Endometrium (tissue), 2 donors: Measurements from ENCODE around the gene DIS3L2.
"Not testable (repeated sequence)": the region's sequence is repeated elsewhere in the genome, so short reads cannot be mapped to it uniquely, and the experiment has no call there.

ENCODE experiments used
- FAIRE-seq: peaks from 2 replicates; lab custom pipeline; 2012; peaks lifted over from hg19 to GRCh38; lab: Jason Lieb, UNC
- donor health status: control.
- donor health status: control.

Gene DIS3L2

DNA sequence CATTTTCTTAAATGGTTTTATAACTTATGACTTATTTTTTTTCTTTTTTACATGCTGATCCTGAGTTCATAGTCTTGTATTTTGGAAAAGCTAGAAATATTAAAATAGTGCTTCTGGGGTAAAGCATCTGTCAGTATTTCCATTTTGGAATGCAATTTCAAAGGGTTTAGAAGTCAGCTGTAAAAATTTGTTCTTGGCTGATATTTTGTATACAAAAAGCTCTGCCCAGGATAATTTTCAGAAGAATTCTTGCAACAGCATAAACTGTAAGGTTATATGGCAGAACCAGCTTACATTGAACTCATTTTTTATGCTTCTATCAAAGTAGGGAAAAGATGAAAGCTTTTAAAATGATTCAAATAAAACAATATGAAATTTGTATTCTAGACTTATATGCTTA lies 97.4 kb downstream of the DIS3L2 start:
- no peak for FAIRE-seq

DNA sequence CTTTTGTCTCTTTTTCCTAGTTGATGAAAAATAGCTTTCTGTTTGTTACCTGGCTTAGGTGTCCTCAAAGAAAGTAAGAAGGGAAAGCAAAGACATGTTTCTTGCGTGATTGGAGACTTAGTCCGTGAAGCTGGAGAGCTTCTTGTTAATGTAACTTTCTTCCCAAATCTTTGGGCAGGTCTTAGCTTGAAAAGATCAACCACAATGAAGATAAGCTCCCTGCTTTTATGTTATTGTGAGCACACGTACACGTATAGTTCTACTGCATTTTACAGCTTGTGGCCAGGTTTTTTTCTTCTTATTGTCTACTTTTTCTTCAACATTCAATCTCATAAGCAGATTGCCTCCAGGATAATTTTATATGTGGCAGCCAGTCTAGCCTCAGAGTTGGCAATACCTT lies 99.8 kb downstream of the DIS3L2 start:
- FAIRE-seq, result no peak

DNA sequence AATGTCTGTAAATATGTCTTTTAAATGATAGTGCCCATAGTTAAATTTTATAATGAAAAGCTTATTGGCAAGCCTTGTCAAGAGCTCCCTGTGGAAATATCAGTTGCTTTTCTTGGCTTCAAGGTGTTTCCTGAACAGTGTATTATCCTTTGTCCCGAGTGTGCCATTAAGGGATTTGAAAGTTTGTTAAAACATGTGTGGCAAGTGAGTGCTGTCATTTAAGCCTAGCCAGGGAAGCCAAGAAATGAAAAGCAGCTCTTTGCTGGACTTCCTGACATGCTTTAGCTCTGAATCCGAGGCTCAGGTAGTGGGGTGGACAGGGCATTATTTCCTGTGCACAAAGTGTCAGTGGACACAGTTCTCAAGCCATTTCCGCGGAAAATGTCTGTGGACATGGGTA lies 111.5 kb downstream of the DIS3L2 start:
- FAIRE-seq, result no peak

DNA sequence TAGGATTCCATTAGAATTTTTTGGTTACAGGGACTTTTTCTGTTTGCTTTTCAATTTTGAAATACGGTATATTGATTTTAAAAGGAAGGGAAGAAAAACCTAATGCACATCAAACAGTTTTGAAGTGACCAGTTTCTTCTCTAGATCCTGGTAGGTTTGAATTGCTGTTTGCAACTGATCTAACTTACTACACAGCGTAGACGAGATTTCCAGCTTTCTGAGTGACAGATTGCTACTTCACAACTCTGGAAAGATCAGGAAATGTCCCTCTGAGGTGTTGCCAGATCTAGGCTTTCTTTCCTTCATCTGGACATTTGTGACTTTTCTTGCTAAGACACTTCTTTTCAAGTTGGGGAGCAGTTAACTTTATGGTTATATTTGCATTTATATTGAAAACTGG lies 112.2 kb downstream of the DIS3L2 start:
- FAIRE-seq, result no peak

DNA sequence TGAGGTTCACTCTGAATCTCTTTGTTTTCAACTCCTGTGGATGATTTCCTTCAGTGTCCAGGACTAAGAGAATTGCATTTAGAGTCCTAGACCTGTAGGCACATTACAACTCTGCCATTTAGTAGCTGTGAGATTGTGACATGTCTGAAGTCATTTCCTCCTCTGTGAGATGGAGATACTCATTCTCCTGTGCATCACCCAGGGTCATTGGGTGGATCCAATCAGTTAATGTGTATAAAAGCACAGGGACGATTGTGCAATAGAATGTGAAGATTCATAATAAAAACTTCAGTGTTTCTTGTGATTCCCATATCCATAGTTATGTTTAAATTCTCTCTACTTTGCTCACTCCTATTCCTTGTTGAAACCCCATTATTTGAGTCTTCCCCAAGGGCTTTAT lies 113.6 kb downstream of the DIS3L2 start:
- no peak for FAIRE-seq

DNA sequence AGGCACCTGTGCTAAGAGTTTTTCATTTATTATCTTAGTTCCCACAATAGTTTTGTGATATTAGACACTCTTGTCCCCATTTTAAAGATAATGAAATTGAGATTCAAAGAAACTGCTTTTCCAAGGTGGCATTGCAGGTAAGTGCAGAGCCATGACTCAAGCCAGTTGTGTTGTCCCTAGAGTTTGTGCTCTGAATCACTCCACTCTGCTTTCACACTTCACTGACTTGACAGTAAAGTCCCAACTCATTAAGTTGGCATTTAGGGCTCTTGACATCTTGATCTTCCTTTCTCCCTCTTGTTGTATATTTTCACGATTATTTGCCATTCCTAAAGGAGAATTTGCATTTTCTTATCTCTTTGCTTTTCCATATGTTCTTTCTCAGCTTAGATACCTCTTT lies 114.3 kb downstream of the DIS3L2 start:
- FAIRE-seq, result no peak

DNA sequence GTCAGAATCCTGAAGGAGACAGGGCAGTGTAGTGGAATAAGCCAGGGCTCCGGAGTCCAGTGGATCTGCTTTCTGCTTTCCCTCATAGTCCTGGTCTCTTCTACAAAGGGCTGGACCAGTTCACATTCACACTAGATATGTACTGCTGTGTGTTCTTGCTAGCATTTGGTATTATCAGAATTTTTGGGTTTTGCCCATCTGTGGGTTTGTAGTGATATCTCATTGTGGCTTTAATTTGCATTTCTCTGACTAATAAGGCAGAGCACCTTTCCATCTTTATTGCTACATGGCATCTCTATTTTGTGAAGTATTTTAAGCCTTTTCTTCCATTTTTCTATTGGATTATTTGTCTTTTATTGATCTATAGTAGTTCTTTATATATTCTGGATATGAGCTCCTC lies 114.8 kb downstream of the DIS3L2 start:
- no peak for FAIRE-seq

DNA sequence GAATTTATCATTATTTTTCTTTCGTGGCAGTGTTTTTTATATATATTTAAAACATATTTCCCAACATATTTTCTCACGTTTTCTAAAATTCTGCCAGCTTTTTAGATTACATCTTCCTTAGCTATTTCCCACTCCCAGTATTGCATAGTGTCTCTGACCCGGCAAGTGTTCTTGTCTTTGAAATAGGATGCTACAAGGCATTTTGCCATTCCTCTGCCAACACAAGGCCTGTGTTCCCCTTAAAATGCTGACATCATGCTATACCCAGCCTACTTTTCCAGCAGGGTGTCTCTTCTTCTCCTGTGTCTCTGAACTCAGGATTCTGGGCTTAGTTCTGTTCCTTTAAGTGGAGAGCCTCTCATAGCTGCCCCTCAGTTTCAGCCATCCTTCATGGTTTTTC lies 115.2 kb downstream of the DIS3L2 start:
- FAIRE-seq, result no peak

DNA sequence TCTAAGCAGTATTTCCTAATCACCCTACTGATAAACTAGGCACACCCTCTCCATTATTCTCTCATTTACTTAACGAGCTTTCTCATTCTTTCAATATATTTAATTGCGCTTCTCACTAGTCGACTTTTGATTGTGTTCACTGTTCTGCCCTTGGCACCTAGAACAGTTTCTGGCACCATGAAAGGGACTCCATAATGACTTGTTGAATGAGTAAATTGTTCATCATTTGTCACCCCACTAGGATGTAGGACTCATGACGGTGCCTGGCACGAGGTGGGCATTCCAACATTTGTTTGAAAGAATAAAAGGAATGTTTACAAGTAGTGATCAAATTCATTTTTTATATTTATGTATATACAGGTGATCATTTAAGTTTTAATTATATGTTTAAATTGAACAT lies 123.7 kb downstream of the DIS3L2 start:
- no peak for FAIRE-seq

DNA sequence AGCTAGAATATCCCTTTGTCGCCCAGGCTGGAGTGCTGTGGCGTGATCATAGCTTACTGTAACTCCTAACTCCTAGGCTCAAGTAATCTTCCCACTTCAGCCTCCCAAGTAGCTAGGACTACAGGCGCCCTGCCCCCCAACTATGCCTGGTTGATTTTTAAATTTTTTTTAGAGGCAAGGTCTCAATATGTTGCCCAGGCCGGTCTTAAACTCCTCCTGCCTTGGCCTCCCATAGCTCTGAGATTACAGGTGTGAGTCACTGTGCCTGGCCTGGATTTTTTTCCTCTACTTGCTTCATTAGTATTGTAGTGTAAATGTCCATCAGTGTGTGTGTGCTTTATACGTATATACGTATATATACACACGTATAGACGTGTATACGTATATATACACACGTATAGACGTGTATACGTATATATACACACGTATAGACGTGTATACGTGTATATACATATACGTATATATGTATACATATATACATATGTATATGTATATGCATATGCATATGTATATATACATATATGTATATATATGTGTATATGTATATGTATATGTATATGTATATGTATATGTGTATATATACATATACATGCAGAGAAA lies 124.4 kb downstream of the DIS3L2 start:
- no peak for FAIRE-seq

DNA sequence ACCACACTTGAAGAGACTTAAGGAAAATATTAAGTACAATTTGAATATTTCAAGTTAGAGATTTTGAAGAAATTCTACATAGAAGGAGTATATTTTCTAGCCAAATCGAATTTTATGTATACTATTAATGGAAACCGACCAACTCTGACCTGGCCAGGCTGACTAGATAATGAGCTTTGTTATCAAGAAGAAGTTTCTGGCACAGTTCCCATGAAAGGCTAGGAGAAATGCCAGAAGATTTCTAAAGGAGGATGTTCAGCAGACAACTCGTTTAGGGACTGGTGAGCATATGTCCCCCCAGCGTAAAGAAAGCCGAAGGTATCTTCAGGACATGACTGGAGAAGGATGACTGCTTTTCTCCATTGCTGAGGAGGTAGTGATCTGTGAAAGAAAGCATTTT lies 127.3 kb downstream of the DIS3L2 start:
- FAIRE-seq, result no peak

DNA sequence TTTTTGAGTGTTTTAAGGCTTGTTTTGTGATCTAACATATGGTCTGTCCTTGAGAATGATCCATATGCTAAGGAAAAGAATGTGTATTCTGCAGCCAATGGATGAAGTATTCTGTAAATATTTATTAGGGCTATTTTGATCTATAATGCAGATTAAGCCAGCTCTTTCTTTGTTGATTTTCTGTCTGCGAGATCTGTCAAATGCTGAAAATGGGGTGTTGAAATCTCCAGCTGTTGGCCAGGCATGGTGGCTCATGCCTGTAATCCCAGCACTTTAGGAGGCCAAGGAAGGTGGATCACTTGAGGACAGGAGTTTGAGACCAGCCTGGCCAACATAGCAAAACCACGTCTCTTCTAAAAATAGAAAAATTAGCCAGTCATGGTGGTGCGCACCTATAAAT lies 132.7 kb downstream of the DIS3L2 start:
- FAIRE-seq, result no peak

DNA sequence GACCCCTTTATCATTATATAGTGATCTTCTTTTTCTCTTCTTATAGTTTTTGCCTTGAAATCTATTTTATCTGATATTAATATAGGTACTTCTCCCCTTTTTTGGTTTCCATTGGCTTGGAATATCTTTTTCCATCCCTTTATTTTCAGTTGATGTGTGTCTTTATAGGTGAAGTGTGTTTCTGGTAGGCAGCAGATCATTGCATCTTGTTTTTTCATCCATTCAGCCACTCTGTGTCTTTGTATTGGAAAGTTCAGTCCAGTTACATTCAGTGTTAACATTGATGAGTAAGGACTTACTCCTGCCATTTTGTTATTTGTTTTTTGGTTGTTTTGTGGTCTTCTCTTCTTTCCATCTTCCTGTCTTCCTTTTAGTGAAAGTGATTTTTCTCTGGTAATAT lies 133.4 kb downstream of the DIS3L2 start:
- no peak for FAIRE-seq

DNA sequence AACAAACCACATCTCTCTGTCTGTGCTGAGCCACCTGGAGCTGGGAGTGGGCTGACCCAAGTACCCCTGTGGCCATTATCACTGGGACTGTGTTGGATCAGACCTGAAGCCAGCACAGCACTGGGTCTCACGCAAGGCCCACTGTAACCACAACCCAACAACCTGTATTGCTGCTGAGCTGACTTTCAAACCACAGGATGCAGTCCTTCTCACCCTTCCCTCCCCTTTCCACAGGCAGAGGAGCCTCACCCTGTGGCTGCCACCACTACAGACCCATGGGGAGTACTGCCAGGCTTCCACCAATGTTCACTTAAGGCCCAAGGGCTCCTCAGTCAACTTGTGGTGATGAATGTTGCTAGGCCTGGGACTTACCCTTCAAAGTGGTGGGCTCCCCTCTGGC lies 135.7 kb downstream of the DIS3L2 start:
- no peak for FAIRE-seq

DNA sequence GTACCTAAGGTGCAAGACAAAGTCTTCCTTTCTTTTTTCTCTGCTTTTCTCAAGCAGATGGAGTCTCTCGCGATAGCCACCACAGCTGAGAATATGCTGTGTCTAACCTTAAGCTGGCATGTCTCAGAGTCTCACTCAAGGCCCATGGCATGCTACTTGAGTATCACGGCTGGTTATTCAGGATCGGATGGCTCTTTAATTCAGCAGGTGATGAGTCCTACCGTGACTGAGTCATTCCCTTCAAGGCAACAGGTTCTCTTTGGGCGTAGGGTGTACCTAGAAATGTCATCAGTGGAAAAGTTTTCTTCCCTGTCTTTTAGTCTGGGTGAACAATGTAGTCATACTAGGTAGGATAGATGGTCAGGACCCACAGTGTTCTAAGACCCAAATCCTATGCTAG lies 136.2 kb downstream of the DIS3L2 start:
- no peak for FAIRE-seq

DNA sequence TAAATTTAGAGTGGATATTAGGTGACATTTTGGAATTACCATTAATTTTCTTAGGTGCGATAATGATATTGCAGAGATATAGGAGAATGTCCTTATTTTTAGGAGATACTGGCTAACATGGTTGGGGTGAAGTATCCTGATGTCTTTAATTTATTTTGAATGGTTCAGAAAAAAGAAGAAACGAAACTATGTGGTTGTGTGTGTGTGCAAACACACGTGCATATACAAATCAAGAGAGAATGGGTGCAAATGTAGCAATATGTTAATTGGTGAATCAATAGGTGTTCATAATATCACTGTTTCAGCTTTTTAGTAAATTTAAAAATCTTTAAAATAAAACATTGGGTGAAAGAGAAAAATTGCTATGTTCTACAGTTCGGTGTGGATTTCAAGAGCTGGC lies 140.9 kb downstream of the DIS3L2 start:
- FAIRE-seq, result no peak

DNA sequence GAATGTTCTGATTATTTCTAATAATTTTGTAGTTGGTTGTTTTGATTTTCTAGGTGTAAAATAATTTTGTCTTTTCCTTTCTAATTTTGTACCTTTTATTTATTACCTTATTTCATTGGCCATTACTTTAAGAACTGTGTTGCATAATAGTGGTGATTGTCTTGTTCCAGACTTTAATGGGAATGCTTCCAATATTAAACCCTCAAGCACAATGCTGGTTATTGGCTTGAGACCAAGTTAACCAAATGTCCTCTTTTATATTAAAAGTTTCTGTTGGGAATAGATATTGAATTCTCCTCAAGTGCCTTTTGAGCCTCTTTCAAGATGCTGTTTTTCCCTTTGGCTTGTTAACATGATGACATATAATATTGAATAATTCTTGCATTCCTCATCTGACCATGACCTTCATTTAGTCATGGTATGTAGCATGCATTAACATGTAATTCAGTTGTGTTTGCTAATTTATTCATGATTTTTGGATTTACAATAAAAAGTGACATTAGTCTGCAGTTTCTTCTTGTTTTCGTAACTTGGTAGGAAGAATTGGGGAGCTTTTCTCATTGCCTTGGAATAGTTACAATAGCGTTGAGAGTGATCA lies 141.7 kb downstream of the DIS3L2 start:
- FAIRE-seq, result peak; percentile 72

DNA sequence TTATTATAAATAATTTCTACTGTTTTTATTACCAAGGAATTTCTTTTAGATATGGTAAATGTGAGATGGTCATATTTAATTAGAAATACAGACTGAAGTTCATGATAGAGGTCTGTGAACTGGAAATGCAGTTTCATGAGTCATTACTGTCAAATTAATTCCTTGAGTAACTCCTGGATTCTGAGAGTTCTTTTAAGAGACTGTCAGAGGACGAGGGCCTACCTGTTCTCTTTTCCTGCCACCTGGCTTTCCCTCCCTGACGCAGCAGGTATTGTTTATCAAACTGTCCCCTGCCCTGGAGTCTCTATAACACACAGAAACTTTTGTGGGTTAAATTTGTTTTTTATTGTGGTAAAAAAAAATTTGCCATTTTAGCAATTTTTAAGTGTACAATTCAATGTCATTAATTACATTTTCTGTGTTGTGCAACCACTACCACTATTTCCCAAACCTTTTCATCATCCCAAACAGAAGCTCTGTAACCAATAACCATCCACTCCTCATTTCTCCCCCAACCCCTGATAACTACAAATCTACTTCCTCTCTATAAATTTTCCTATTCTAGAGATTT lies 142.6 kb downstream of the DIS3L2 start:
- FAIRE-seq, result no peak

DNA sequence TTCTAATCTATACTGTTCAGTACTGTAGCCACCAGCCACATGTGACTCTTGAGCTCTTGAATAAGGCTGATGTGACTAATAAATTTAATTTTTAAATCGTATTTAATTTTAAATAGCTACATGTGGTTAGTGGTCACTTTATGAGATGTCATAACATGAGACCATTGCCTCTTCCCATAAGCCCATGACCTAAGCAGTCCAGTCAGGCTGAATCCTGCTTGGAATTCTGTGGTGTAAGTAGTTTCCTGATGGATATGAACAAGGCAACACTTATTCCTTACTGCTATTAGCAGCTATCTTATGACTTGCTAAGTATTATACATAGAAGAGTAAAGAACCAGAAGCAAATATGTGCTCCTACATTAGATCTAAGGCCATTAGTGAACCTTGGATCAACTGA lies 150.0 kb downstream of the DIS3L2 start:
- FAIRE-seq, result no peak

DNA sequence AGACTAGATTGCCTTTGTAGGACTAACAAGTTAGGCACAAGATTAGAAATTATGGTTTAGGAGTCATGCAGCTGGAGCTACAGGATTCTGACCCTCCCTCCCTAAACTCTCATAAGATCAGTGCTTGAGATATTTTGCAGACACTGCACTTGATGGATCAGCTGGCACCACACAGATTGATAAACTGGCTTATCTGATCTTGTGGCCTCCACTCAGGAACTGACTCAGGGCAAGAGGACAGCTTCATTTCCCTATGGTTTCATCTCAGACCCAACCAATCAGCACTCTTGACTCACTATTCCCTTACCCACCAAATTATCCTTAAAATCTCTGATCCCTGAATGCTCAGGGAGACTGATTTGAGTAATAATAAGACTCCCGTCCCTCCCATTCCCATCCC lies 152.3 kb downstream of the DIS3L2 start:
- FAIRE-seq, result no peak

DNA sequence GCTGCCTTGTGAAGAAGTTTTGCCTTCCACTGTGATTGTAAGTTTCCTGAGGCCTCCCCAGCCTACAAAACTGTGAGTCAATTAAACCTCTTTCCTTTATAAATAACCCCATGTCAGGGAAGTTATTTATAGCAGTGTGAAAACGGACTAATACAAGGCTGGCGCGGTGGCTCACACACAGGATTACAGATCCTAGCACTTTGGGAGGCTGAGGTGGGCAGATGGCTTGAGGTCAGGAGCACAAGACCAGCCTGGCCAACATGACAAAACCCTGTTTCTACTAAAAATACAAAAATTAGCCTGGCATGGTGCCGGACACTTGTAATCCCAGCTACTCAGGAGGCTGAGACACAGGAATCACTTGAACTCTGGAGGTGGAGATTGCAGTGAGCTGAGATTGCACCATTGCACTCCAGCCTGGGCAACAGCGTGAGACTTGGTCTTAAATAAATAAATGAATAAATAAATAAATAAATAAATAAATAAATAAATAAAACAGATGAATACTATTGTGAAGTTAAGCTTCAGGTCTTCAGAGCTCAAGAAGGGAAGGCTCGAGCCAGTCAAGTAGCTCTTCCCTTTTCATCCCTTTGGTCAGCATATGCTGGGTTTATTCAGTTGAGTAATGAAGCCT lies 154.3 kb downstream of the DIS3L2 start:
- FAIRE-seq, result not testable (repeated sequence)

DNA sequence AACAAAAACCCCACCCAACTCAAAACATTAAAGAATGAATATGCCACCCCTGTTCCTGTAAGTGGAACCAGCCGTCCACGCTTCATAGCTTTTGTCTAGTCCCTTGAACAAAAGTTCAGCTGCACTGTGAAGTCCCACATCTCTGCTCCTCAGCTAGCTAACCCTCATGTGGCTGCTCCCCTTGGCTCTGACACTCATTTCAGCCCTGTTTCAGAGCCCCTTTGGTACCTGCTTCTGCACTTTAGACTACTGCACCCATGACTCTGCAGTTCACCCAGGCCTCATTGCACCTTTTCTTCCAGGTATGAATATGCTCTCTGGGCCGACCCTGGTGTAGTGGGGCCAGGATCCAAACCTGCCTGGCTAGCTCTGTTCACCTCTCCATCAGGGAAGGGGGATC lies 155.3 kb downstream of the DIS3L2 start:
- FAIRE-seq, result no peak

DNA sequence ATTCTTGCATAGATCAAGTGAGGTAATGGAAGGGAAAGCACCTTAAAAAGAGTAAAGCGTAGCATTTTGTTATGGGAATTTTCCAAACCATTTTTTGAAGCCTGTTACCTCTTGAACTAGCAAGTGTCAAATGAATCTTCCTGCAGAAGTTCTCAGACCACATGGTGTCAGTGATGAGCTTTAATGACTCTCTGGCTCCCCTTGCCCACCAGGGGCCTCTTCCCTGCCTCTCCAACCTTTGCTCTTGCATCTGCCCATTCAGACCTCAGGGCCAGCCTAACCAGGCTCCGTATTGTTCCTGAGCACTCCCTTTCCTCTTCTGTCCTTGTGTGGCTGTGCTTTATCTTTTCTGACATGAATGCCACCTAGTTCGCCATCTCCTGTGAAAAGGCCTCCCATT lies 155.9 kb downstream of the DIS3L2 start:
- no peak for FAIRE-seq

DNA sequence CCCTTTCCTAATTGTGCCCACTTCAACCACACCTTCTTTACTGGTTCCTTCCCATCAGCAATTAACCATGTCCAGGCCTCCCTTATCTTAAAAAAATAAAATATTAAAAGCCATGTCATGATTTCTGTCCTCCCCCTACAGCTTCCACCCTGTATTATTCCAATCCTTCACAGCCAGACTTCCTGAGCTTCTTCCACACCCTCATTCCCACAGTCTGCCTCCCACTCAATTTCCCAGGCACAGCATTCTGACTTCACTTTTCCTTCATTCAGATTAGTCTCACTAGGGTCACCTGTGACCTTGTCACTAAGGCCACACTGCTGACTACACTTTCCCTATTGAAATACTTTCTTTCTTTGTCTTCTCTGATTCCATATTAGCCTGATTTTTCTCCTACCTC lies 159.4 kb downstream of the DIS3L2 start:
- FAIRE-seq, result no peak
